ENCODE data around the gene DEFB114. TPM values are rescaled to one million over a fixed set of nuclear protein-coding genes. Genes with fewer than 3 reads are reported as not detected.

The DEFB114 gene
- total RNA-seq, 2 donors from 2014 or later: not detected

DNA sequence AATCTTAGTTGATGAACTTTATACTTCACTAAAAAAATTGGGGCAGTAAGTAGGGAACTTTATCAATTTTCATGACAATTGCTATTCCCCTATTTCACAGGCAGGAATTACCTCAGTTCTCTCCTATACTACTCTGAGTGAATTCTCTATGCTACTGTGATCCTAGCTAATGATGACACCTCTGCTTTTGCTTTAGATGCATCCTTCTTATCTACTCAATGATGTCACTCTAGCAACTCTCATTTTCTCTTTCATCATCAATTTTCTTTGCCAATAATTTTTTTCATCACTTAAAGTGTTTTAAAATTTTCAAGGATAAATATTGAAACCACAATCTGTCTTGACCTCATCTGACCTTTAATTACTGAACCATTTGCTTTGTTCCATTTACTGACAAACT lies 8.1 kb downstream of the DEFB114 start:
- no peaks in the 10 kb centered on the region for H3K27me3 ChIP-seq (ENCODE audit: control insufficient read depth, insufficient read depth, low read length, poor library complexity, severe bottlenecking)

GRCh38 chr6:49951926-49952325 lies 12.0 kb downstream of the DEFB114 start:
- Histone ChIP-seq H3K27me3 (ENCODE audit: control insufficient read depth, insufficient read depth, low read length, poor library complexity, severe bottlenecking) (no peaks in the 10 kb centered on the region), H3K9ac (ENCODE audit: extremely low read depth, low read length, poor library complexity, severe bottlenecking) (no peak overlapping the region), H3K27ac (ENCODE audit: low read depth, low read length) (no peak overlapping the region), H3K36me3 (ENCODE audit: control insufficient read depth, insufficient read depth, low read length) (no peaks in the 10 kb centered on the region), H3K4me1 (ENCODE audit: control insufficient read depth, insufficient read depth, low read length) (no peaks in the 10 kb centered on the region), H3K4me3 (ENCODE audit: low read length) (no peak overlapping the region), H3K9me3 (ENCODE audit: control insufficient read depth, low read length) (no peaks in the 10 kb centered on the region)
- H3K4me3 Mint-ChIP-seq: no peak overlapping the region
- peaks cover 6% of the 10 kb centered on the region for H3K4me1 Mint-ChIP-seq
- no peak for DNase-seq
- H3K27ac Mint-ChIP-seq: no peak overlapping the region
- H3K36me3 Mint-ChIP-seq (ENCODE audit: low read depth): no peaks in the 10 kb centered on the region
- peaks cover 2% of the 10 kb centered on the region for H3K27me3 Mint-ChIP-seq (ENCODE audit: insufficient read depth)
- TF ChIP-seq, protein P1, sequence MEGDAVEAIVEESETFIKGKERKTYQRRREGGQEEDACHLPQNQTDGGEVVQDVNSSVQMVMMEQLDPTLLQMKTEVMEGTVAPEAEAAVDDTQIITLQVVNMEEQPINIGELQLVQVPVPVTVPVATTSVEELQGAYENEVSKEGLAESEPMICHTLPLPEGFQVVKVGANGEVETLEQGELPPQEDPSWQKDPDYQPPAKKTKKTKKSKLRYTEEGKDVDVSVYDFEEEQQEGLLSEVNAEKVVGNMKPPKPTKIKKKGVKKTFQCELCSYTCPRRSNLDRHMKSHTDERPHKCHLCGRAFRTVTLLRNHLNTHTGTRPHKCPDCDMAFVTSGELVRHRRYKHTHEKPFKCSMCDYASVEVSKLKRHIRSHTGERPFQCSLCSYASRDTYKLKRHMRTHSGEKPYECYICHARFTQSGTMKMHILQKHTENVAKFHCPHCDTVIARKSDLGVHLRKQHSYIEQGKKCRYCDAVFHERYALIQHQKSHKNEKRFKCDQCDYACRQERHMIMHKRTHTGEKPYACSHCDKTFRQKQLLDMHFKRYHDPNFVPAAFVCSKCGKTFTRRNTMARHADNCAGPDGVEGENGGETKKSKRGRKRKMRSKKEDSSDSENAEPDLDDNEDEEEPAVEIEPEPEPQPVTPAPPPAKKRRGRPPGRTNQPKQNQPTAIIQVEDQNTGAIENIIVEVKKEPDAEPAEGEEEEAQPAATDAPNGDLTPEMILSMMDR (conservative IDR thresholded peaks at IDR 0.05): no peak
- WGBS, 2 experiments (ENCODE audit: insufficient coverage in 1 of 2, insufficient read length in 1 of 2): 80 to 95% methylated on average over 1 to 2 of the region's 2 CpGs
- H3K9me3 Mint-ChIP-seq: no peaks in the 10 kb centered on the region

More for the DNA sequence above, 8.1 kb downstream of the DEFB114 start:
- Histone ChIP-seq H3K36me3 (ENCODE audit: control insufficient read depth, insufficient read depth, low read length) (no peaks in the 10 kb centered on the region), H3K9me3 (ENCODE audit: control insufficient read depth, low read length) (no peaks in the 10 kb centered on the region), H3K4me1 (ENCODE audit: control insufficient read depth, insufficient read depth, low read length) (no peaks in the 10 kb centered on the region), H3K27ac (ENCODE audit: low read depth, low read length) (no peak overlapping the region), H3K9ac (ENCODE audit: extremely low read depth, low read length, poor library complexity, severe bottlenecking) (no peak overlapping the region), H3K4me3 (ENCODE audit: low read length) (no peak overlapping the region)
- Mint-ChIP-seq H3K27me3 (ENCODE audit: insufficient read depth) (no peaks in the 10 kb centered on the region), H3K4me1 (no peaks in the 10 kb centered on the region), H3K4me3 (no peak overlapping the region), H3K36me3 (ENCODE audit: low read depth) (no peaks in the 10 kb centered on the region), H3K9me3 (peaks cover 9% of the 10 kb centered on the region), H3K27ac (no peak overlapping the region)
- no peak for DNase-seq
- TF ChIP-seq, protein P1 (conservative IDR thresholded peaks at IDR 0.05): no peak

- Histone ChIP-seq H3K27ac (ENCODE audit: low read depth, low read length) (no peak overlapping the region), H3K4me1 (ENCODE audit: control insufficient read depth, insufficient read depth, low read length) (no peaks in the 10 kb centered on the region), H3K9me3 (ENCODE audit: control insufficient read depth, low read length) (no peaks in the 10 kb centered on the region), H3K27me3 (ENCODE audit: control insufficient read depth, insufficient read depth, low read length, poor library complexity, severe bottlenecking) (no peaks in the 10 kb centered on the region), H3K4me3 (ENCODE audit: low read length) (no peak overlapping the region), H3K9ac (ENCODE audit: extremely low read depth, low read length, poor library complexity, severe bottlenecking) (no peak overlapping the region), H3K36me3 (ENCODE audit: control insufficient read depth, insufficient read depth, low read length) (no peaks in the 10 kb centered on the region)
- peak overlapping the region; percentile 69 for H3K4me3 Mint-ChIP-seq
- H3K36me3 Mint-ChIP-seq (ENCODE audit: low read depth): no peaks in the 10 kb centered on the region
- 93% methylated on average over 2 of the region's 2 CpGs; no CpG with 5 or more reads in 1 of the 2 experiments for WGBS, 2 experiments (ENCODE audit: insufficient coverage in 1 of 2, insufficient read length in 1 of 2)
- H3K27me3 Mint-ChIP-seq (ENCODE audit: insufficient read depth): peaks cover 2% of the 10 kb centered on the region
- no peaks in the 10 kb centered on the region for H3K9me3 Mint-ChIP-seq
- H3K27ac Mint-ChIP-seq: no peak overlapping the region
- TF ChIP-seq, protein P1 (conservative IDR thresholded peaks at IDR 0.05): no peak
- no peak for DNase-seq
- H3K4me1 Mint-ChIP-seq: peaks cover 6% of the 10 kb centered on the region
Measured at GRCh38 chr6:49950415-49950751, 13.6 kb downstream of the DEFB114 start.
